ENCODE results near the gene LPCAT4.
A peak's percentile ranks its signal among the peaks of the same experiment; 100 is the strongest.
"Not testable (repeated sequence)": the region's sequence is repeated elsewhere in the genome, so short reads cannot be mapped to it uniquely, and the experiment has no call there.

LPCAT4 gene

DNA sequence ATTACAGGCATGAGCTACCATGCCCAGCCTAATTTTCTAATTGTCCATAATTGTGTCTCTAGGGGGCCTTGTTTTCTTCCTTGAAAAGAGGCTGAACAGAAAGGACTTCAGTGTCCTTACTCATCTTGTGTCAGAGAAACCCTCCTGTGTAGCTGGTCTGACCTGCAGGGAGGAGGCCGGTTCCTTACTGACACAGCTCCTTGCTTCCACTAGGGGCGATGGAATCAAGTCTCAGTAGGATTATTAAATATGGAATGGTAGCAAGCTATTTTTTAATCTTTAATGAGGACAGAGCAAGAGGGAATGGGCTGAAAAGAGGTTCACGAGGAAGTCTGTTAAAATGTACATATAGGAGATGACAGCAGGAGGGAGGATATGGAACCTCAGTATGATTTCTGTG is 8.6 kb downstream of the LPCAT4 start:
- no peak overlapping the region for H2AFZ ChIP-seq (ENCODE audit: low read depth, low read length)
- H3K36me3 ChIP-seq (ENCODE audit: insufficient read depth, low read length), result peaks cover 17% of the 10 kb centered on the region
- no peak overlapping the region for H3K4me3 ChIP-seq (ENCODE audit: low read length)

DNA sequence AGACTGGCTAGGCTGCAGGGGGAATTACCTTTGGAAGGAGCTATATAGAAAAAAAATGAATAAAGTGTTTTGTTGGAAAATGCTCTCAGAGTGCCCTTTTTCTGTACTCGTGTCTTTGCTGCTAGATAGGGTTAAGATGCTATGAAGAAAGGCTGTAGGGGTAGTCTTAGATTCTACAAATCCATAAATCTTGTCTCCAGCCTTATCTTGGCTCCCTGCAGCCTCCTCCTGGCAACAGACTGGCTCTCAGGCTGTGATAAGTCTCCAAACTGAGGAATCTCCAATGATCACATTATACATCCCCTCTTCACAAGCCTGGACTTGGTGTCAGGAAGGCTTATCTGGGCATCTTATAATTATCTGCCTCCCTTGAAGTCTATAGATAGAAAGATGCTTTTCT is 9.3 kb downstream of the LPCAT4 start:
- H3K4me3 ChIP-seq (ENCODE audit: low read length), result no peak overlapping the region
- no peaks in the 10 kb centered on the region for H3K4me1 ChIP-seq (ENCODE audit: insufficient read depth, low read length)
- H3K27me3 ChIP-seq (ENCODE audit: insufficient read depth, low read length), result no peaks in the 10 kb centered on the region
- H3K36me3 ChIP-seq (ENCODE audit: insufficient read depth, low read length), result peaks cover 15% of the 10 kb centered on the region
- no peak overlapping the region for H2AFZ ChIP-seq (ENCODE audit: low read depth, low read length)
- H3K9me3 ChIP-seq (ENCODE audit: low read length), result no peaks in the 10 kb centered on the region

More for the DNA sequence above, 8.6 kb downstream of the LPCAT4 start:
- H3K27me3 ChIP-seq (ENCODE audit: insufficient read depth, low read length), result no peaks in the 10 kb centered on the region
- no peaks in the 10 kb centered on the region for H3K9me3 ChIP-seq (ENCODE audit: low read length)
- no peaks in the 10 kb centered on the region for H3K4me1 ChIP-seq (ENCODE audit: insufficient read depth, low read length)

DNA sequence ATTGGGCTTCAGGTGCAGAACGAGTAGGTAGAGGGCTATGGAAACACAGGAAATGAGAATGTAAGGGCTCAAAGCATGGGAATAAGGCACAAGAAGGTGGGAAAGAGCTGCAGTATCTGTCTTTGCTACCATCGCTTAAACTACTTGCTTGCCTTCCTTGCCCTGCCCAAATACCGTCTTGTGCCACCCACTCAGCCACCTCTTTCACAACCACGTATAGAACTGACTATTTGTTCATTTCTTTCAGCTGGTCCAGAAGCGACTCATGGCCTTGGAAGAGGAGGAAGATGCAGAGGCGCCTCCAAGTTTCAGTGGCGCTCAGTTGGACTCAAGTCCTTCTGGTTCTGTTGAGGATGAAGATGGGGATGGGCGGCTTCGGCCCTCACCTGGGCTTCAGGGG is 11.8 kb downstream of the LPCAT4 start:
- no peaks in the 10 kb centered on the region for H3K9me3 ChIP-seq (ENCODE audit: low read length)
- no peak overlapping the region for H3K4me3 ChIP-seq (ENCODE audit: low read length)
- H3K4me1 ChIP-seq (ENCODE audit: insufficient read depth, low read length), result no peaks in the 10 kb centered on the region
- no peaks in the 10 kb centered on the region for H3K27me3 ChIP-seq (ENCODE audit: insufficient read depth, low read length)
- H3K36me3 ChIP-seq (ENCODE audit: insufficient read depth, low read length), result peaks cover 13% of the 10 kb centered on the region
- no peak overlapping the region for H2AFZ ChIP-seq (ENCODE audit: low read depth, low read length)

DNA sequence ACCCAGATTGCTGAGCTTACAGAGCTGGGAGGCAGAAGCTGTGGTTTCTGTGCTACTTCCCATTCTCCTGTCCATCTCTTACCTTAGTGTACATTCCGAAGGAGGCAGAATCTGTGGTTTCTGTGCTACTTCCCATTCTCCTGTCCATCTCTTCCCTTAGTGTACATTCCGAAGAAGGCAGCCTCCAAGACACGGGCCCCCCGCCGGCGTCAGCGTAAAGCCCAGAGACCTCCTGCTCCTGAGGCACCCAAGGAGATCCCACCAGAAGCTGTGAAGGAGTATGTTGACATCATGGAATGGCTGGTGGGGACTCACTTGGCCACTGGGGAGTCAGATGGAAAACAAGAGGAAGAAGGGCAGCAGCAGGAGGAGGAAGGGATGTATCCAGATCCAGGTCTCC is 12.7 kb downstream of the LPCAT4 start:
- Histone ChIP-seq H3K4me3 (ENCODE audit: low read length) (no peak overlapping the region), H3K4me1 (ENCODE audit: insufficient read depth, low read length) (no peaks in the 10 kb centered on the region), H3K9me3 (ENCODE audit: low read length) (no peaks in the 10 kb centered on the region), H3K27me3 (ENCODE audit: insufficient read depth, low read length) (no peaks in the 10 kb centered on the region), H3K36me3 (ENCODE audit: insufficient read depth, low read length) (peaks cover 7% of the 10 kb centered on the region), H2AFZ (ENCODE audit: low read depth, low read length) (no peak overlapping the region)

DNA sequence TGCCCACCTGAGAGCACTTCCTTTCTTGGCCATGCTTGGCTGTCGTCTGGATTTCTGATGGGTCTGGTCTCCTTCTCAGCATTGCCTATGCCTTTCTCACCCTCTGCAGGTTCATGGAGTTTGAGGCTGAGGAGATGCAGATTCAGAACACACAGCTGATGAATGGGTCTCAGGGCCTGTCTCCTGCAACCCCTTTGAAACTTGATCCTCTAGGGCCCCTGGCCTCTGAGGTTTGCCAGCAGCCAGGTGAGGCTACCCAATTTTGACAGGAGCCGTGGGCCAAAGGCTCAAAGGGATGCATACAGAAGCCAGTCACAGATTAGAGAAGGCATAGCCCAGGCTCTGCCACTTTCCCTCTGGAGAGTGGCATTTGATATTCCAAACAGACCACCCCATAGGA is 13.4 kb downstream of the LPCAT4 start:
- Histone ChIP-seq H3K4me1 (ENCODE audit: insufficient read depth, low read length) (no peaks in the 10 kb centered on the region), H3K9me3 (ENCODE audit: low read length) (no peaks in the 10 kb centered on the region), H3K4me3 (ENCODE audit: low read length) (no peak overlapping the region), H3K27me3 (ENCODE audit: insufficient read depth, low read length) (no peaks in the 10 kb centered on the region), H3K36me3 (ENCODE audit: insufficient read depth, low read length) (peaks cover 2% of the 10 kb centered on the region), H2AFZ (ENCODE audit: low read depth, low read length) (no peak overlapping the region)

DNA sequence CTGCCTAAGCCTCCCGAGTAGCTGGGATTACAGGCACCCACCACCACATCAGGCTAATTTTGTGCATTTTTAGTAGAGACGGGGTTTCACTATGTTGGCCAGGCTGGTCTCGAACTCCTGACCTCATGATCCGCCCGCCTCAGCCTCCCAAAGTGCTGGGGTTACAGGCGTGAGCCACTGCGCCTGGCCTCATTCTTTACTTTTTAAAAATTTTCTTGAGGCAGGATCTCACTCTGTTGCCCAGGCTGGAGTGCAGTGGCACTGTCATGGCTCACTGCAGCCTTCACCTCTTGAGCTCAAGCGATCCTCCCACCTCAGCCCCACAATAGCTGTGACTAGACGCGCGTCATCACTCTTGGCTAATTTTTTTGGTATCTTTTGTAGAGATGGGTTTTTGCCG is 14.0 kb downstream of the LPCAT4 start:
- H3K4me1 ChIP-seq (ENCODE audit: insufficient read depth, low read length); H3K36me3 ChIP-seq (ENCODE audit: insufficient read depth, low read length); H3K4me3 ChIP-seq (ENCODE audit: low read length); H2AFZ ChIP-seq (ENCODE audit: low read depth, low read length); H3K27me3 ChIP-seq (ENCODE audit: insufficient read depth, low read length); H3K9me3 ChIP-seq (ENCODE audit: low read length): not testable (repeated sequence)

DNA sequence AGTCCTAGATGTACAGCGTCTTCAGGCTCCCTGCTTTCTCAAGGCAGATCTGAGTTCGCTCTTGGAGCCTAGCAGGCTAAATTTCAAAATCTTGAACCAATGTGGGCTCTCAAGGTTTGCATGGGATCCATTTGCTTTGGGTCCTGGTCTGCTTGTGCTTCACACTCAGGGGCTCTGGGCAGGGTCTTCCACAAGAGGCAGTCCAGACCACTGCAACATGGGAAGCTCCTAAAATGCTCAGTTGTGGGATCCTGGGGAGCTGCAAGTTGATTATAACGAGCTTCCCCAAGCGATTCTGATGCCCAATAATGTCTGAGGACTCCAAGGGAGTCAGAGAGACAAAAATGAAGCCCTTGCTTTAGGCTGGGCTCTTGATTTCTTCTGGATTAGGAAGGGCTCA is 17.2 kb downstream of the LPCAT4 start:
- Histone ChIP-seq H2AFZ (ENCODE audit: low read depth, low read length) (no peak overlapping the region), H3K4me1 (ENCODE audit: insufficient read depth, low read length) (no peaks in the 10 kb centered on the region), H3K9me3 (ENCODE audit: low read length) (no peaks in the 10 kb centered on the region), H3K4me3 (ENCODE audit: low read length) (no peak overlapping the region), H3K36me3 (ENCODE audit: insufficient read depth, low read length) (no peaks in the 10 kb centered on the region), H3K27me3 (ENCODE audit: insufficient read depth, low read length) (no peaks in the 10 kb centered on the region)

DNA sequence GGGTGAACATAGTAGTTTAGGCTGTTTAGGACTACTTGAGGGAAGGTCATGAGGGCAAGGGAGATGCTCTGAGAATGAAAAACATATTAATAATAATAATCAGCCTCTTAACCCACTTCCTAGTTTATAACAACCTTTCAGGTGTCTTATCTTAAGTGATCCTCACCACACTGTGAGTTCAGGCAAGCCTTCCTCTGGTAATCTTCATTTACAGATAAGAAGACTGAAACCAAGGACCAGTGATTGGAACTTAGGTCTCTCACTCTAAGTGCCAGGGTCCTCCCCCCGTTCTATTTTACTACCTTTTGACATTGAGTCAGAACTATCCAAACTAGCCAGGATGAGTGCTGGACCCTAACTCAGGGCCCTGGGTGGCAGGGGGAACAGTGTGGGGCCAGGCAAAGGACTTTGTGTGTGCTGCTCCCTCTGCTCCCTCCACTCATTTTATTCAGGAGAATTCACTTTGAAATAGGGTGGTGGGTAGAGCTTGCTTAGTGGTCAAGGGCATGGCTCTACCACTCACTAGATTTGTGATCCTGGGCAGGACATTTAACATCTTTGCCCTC is 18.2 kb downstream of the LPCAT4 start:
- H3K4me3 ChIP-seq (ENCODE audit: low read length), result no peak overlapping the region
- H3K27me3 ChIP-seq (ENCODE audit: insufficient read depth, low read length), result no peaks in the 10 kb centered on the region
- no peaks in the 10 kb centered on the region for H3K4me1 ChIP-seq (ENCODE audit: insufficient read depth, low read length)
- no peaks in the 10 kb centered on the region for H3K9me3 ChIP-seq (ENCODE audit: low read length)
- H2AFZ ChIP-seq (ENCODE audit: low read depth, low read length), result no peak overlapping the region
- H3K36me3 ChIP-seq (ENCODE audit: insufficient read depth, low read length), result no peaks in the 10 kb centered on the region

DNA sequence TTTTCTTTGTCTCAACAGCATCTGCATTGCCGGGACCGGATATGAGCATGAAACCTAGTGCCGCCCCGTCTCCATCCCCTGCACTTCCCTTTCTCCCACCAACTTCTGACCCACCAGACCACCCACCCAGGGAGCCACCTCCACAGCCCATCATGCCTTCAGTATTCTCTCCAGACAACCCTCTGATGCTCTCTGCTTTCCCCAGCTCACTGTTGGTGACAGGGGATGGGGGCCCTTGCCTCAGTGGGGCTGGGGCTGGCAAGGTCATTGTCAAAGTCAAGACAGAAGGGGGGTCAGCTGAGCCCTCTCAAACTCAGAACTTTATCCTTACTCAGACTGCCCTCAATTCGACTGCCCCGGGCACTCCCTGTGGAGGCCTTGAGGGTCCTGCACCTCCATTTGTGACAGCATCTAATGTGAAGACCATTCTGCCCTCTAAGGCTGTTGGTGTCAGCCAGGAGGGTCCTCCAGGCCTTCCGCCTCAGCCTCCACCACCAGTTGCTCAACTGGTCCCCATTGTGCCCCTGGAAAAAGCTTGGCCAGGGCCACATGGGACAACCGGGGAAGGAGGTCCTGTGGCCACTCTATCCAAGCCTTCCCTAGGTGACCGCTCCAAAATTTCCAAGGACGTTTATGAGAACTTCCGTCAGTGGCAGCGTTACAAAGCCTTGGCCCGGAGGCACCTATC is 18.9 kb downstream of the LPCAT4 start:
- Histone ChIP-seq H3K4me3 (ENCODE audit: low read length) (no peak overlapping the region), H3K27me3 (ENCODE audit: insufficient read depth, low read length) (no peaks in the 10 kb centered on the region), H3K9me3 (ENCODE audit: low read length) (no peaks in the 10 kb centered on the region), H3K4me1 (ENCODE audit: insufficient read depth, low read length) (no peaks in the 10 kb centered on the region), H3K36me3 (ENCODE audit: insufficient read depth, low read length) (no peaks in the 10 kb centered on the region), H2AFZ (ENCODE audit: low read depth, low read length) (no peak overlapping the region)

DNA sequence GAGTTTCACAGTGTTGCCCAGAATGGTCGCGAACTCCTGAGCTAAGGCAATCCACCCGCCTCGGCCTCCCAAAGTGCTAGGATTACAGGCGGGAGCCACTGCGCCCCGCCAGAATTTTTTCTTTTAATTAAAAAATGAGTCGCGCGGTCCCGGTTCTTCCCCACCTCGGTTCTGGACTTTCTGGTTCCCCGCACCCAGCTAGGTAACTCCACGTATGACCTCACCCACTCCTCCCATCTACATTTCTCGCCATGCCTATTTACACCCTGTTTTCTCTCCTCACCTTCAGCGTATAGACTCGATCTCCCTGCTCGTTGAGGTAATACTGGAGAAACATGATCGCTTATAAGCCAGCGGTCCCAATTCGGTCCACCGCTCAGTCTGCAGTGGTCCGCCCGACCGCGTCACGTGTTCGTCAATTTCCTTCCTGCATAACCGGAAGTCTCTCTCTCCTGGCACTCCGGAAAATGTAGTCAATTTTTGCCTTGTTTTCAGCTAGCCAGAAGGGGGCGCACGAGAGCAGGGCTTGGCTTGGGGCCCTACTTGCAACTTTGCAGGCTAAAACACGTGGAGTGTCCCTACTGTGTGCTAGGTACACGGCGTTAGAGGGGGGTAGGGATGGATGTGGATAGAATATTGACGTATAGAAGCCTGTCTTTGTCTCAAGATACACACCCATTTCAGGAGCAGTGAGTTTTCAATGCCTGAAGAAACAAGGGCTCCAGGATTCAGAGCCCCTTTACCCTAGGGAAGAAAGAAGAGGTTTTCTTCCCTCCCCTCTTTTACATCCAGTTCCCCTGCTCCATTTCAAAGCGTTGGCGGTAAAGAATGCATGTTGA is 24.0 kb downstream of the LPCAT4 start, which contains the start of the genes NOP10 and NUTM1:
NOP10 (minus strand) TSS at position 400 of the 839 bp plus-strand sequence; CDS start at position 337, 63 bp downstream.
NUTM1 (plus strand) TSS at position 579 of the 839 bp plus-strand sequence. CDS start 382 bp downstream, outside the sequence.
- no peaks in the 10 kb centered on the region for H3K27me3 ChIP-seq (ENCODE audit: insufficient read depth, low read length)
- H3K36me3 ChIP-seq (ENCODE audit: insufficient read depth, low read length), result peaks cover 19% of the 10 kb centered on the region
- H3K4me1 ChIP-seq (ENCODE audit: insufficient read depth, low read length), result peaks cover 4% of the 10 kb centered on the region
- no peaks in the 10 kb centered on the region for H3K9me3 ChIP-seq (ENCODE audit: low read length)
- peak within 1 kb of the TSS; percentile 51 for H2AFZ ChIP-seq (ENCODE audit: low read depth, low read length)
- H3K4me3 ChIP-seq (ENCODE audit: low read length), result peak within 1 kb of the TSS; percentile 87

DNA sequence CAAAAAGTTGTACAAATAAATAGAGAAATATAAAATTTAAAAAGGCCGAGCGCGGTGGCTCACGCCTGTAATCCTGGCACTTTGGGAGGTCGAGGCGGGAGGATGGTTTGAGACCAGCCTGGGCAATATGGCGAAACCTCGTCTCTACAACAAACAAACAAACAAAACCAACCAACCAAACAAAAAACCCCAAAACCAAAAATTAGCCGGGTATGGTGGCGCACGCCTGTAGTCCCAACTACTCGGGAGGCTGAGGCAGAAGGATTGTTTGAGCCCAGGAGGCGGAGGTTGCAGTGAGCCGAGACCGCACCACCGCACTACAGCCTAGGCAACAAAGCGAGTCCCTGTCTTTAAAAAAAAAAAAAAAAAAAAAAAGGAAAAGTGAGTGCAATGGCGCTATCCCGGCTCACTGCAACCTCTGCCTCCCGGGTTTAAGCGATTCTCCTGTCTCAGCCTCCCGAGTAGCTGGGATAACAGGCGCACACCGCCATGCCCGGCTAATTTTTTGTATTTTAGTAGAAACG is 24.7 kb downstream of the LPCAT4 start:
- not testable (repeated sequence) for H3K9me3 ChIP-seq (ENCODE audit: low read length); H3K27me3 ChIP-seq (ENCODE audit: insufficient read depth, low read length); H3K4me1 ChIP-seq (ENCODE audit: insufficient read depth, low read length)
- Histone ChIP-seq H2AFZ (ENCODE audit: low read depth, low read length) (peak overlapping the region; percentile 51), H3K4me3 (ENCODE audit: low read length) (peak overlapping the region; percentile 87), H3K36me3 (ENCODE audit: insufficient read depth, low read length) (peaks cover 19% of the 10 kb centered on the region)

DNA sequence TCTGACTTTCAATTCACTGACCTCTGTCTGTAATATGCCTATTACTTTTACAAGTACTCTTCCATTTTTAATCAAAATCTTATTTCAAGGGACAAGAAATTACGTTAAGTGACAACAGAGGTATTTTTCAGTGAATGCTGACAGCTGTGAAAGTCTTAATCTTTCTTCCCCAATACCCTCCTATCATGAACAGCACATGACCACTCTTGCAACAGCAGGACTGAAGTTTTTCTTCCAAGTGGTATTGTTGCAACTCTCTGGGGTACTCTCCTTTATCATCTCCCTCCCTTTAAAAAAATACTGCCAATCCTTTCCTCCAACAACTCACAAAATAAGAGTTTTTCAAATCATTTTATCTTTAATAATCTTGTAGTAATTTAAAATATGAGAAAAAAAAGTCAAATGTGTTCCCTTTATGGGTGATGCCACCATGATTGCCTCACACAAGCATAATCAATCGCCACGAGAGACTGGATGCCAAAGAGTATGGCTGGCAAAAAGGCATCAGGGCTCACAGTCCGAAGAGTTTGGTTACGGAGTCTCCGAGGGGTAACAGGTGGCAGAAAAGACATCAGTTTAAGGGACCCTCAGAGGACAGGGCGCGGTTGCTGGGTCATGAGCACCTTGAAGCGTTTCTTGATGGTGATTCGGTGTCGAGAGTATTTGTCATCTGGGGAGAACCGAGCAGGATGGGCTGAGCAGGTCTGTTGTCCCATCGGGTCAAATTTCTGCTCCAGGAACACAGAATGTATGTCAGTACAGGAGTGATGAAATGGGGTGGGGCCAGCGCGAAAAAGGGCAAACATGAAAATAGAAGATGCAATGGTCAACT is 25.4 kb downstream of the LPCAT4 start:
- H3K4me3 ChIP-seq (ENCODE audit: low read length), result peak overlapping the region; percentile 87
- peaks cover 19% of the 10 kb centered on the region for H3K36me3 ChIP-seq (ENCODE audit: insufficient read depth, low read length)
- H3K9me3 ChIP-seq (ENCODE audit: low read length), result no peaks in the 10 kb centered on the region
- H3K27me3 ChIP-seq (ENCODE audit: insufficient read depth, low read length), result no peaks in the 10 kb centered on the region
- no peak overlapping the region for H2AFZ ChIP-seq (ENCODE audit: low read depth, low read length)
- H3K4me1 ChIP-seq (ENCODE audit: insufficient read depth, low read length), result peaks cover 10% of the 10 kb centered on the region

All from neuron (in vitro differentiated cells).